OCI-LY1 (cell line): ENCODE measurements around the gene WNT7B.

ENCODE experiments used
- EZH2 ChIP-seq: fragments of 200-600 bp; sonication (generic), shearing (Covaris generic); IDR thresholded peaks from 2 replicates; pipeline ENCODE4 v1.8.0; 2017; ENCODE audit warnings: borderline replicate concordance, mixed run types, mild to moderate bottlenecking, antibody characterized with exemption, low read length, moderate library complexity, mixed read lengths
- TF ChIP-seq, protein P1 (sequence below): fragments of 200-600 bp; sonication (generic), shearing (Covaris generic); IDR thresholded peaks from 2 replicates; pipeline ENCODE4 v1.5.1; 2017; ENCODE audit warnings: mild to moderate bottlenecking, antibody characterized with exemption, low read length, moderate library complexity, mixed read lengths

DNA sequence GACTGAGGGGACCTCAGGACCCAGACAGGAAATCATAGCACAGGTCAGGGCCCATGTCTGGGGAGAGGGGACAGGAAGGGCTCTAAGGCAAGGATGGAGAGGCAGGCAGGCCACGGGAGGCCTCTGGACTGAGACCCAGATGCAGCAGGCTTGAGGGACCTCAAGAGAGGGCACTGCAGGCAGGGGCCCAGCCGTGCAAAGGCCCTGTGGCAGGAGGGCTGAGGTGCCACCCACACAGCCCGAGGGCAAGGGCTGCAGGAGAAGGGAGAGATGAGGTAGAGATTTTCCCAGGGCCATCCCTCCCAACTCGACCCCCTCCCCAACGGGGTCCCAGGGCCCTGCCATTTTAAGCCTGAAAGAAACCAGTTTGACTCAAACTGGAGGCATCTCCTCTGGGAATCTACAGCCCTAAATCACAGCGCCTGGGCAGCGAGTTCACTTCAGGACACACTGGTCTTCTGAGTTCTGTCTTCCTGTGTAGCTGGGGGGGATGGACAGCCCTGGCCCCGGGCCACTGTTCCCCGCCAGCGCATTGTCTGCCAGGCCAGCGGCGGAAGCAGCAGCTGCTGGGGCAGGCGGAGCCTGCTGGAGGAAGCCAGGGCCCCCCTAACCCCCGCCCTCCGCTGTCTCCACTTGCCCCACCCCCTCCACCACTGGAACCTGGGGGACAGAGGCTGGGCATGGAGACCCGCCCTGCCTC lies 20.3 kb upstream of the WNT7B start:
- TF ChIP-seq, protein P1, sequence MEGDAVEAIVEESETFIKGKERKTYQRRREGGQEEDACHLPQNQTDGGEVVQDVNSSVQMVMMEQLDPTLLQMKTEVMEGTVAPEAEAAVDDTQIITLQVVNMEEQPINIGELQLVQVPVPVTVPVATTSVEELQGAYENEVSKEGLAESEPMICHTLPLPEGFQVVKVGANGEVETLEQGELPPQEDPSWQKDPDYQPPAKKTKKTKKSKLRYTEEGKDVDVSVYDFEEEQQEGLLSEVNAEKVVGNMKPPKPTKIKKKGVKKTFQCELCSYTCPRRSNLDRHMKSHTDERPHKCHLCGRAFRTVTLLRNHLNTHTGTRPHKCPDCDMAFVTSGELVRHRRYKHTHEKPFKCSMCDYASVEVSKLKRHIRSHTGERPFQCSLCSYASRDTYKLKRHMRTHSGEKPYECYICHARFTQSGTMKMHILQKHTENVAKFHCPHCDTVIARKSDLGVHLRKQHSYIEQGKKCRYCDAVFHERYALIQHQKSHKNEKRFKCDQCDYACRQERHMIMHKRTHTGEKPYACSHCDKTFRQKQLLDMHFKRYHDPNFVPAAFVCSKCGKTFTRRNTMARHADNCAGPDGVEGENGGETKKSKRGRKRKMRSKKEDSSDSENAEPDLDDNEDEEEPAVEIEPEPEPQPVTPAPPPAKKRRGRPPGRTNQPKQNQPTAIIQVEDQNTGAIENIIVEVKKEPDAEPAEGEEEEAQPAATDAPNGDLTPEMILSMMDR = no peak
- TF ChIP-seq EZH2 = no peak
